SK-N-SH (cell line): ENCODE results near the gene TMEM51. TPM values are rescaled to one million over a fixed set of nuclear protein-coding genes. Genes with fewer than 3 reads are reported as not detected.

Experiments
- CTCF ChIA-PET: fragments of 300-600, 350-600 bp; formaldehyde crosslinking; extraction: SDS; loops from one replicate; lab custom pipeline; 2021; lab: Yijun Ruan, JAX
- POLR2A ChIA-PET: fragments of 350-600 bp; sonication (Branson Sonifier 250); formaldehyde crosslinking; extraction: SDS; loops from one replicate; lab custom pipeline; 2020; ENCODE audit warnings: antibody characterized with exemption, inconsistent platforms; lab: Yijun Ruan, JAX
- DNase-seq: peaks from one replicate; pipeline ENCODE4 v3.0.0; 2012
- H2AFZ ChIP-seq: fragments of 200-600 bp; sonication (generic); 2 replicates; pipeline ENCODE4 v1.8.1; 2016; ENCODE audit warnings: antibody characterized with exemption, mild to moderate bottlenecking, low read depth
- H3F3A ChIP-seq: fragments of 200-600 bp; sonication (generic); replicated peaks from 2 replicates; pipeline ENCODE3; 2016; ENCODE audit warnings: antibody characterized with exemption, mild to moderate bottlenecking; ENCODE audit not compliant: insufficient read depth
- H3K27ac ChIP-seq, 2 experiments: fragments of 200-500 bp in 1 of 2; fragments of 200-600 bp in 1 of 2; sonication (Bioruptor generic) in 1 of 2; sonication (generic), shearing (Covaris generic) in 1 of 2; 2 replicates each; pipeline versions ENCODE4 v1.5.1 to v1.6.1; 2014 to 2016; ENCODE audit warnings: low read depth in 2 of 2, inconsistent platforms in 1 of 2, low read length in 1 of 2, mild to moderate bottlenecking in 1 of 2, mixed read lengths in 1 of 2
- H3K27me3 ChIP-seq: fragments of 200-600 bp; sonication (generic), shearing (Covaris generic); 2 replicates; pipeline ENCODE4 v1.6.1; 2016; ENCODE audit warnings: mixed run types; ENCODE audit not compliant: insufficient read depth
- H3K36me3 ChIP-seq, 2 experiments: fragments of 200-500 bp in 1 of 2; fragments of 200-600 bp in 1 of 2; sonication (Bioruptor generic) in 1 of 2; sonication (generic) in 1 of 2; replicated peaks in 1 of 2; 2 replicates each; pipeline versions ENCODE3 to v1.5.1; 2014 to 2016; ENCODE audit warnings: low read length in 1 of 2, mild to moderate bottlenecking in 1 of 2; ENCODE audit not compliant: insufficient read depth in 2 of 2, control insufficient read depth in 1 of 2
- H3K4me1 ChIP-seq, 2 experiments: fragments of 200-500 bp in 1 of 2; fragments of 200-600 bp in 1 of 2; sonication (Bioruptor generic) in 1 of 2; sonication (generic), shearing (Covaris generic) in 1 of 2; 2 replicates each; pipeline versions ENCODE4 v1.5.1 to v1.6.1; 2014 to 2016; ENCODE audit warnings: low read depth in 1 of 2, low read length in 1 of 2, mixed run types in 1 of 2; ENCODE audit not compliant: insufficient read depth in 2 of 2, control insufficient read depth in 1 of 2
- H3K4me2 ChIP-seq: fragments of 200-600 bp; sonication (generic), shearing (Covaris generic); 2 replicates; pipeline ENCODE4 v1.6.1; 2017; ENCODE audit warnings: mixed run types
- H3K4me3 ChIP-seq, 2 experiments: fragments of 200-500 bp in 1 of 2; fragments of 200-600 bp in 1 of 2; sonication (Bioruptor generic) in 1 of 2; sonication (generic), shearing (Covaris generic) in 1 of 2; 2 replicates each; pipeline versions ENCODE4 v1.5.1 to v1.8.1; 2014 to 2016; ENCODE audit warnings: low read depth in 2 of 2, inconsistent platforms in 1 of 2, low read length in 1 of 2, mild to moderate bottlenecking in 1 of 2, mixed read lengths in 1 of 2, moderate library complexity in 1 of 2
- H3K79me2 ChIP-seq: fragments of 200-600 bp; sonication (generic); 2 replicates; pipeline ENCODE4 v1.8.1; 2017; ENCODE audit warnings: mild to moderate bottlenecking; ENCODE audit not compliant: insufficient read depth
- H3K9ac ChIP-seq: fragments of 200-600 bp; sonication (generic); 2 replicates; pipeline ENCODE4 v1.6.1; 2017; ENCODE audit warnings: mixed run types
- H3K9me2 ChIP-seq: fragments of 200-600 bp; sonication (generic); 2 replicates; pipeline ENCODE4 v1.6.1; 2017; ENCODE audit warnings: mixed run types
- H3K9me3 ChIP-seq: fragments of 200-600 bp; sonication (generic); 2 replicates; pipeline ENCODE4 v1.6.1; 2017; ENCODE audit warnings: mixed run types, mild to moderate bottlenecking, moderate library complexity
- H4K20me1 ChIP-seq: fragments of 200-600 bp; sonication (generic); 2 replicates; pipeline ENCODE4 v1.6.1; 2017; ENCODE audit warnings: mild to moderate bottlenecking, mixed run types; ENCODE audit not compliant: insufficient read depth
- CHD2 ChIP-seq: fragments of 150-350 bp; IDR thresholded peaks from 2 replicates; pipeline ENCODE4 v1.6.1; 2018; ENCODE audit warnings: low read length; ENCODE audit not compliant: partially characterized antibody
- CTCF ChIP-seq: fragments of 200-600 bp; sonication (generic); IDR thresholded peaks from 2 replicates; pipeline ENCODE4 v1.6.1; 2017; ENCODE audit warnings: antibody characterized with exemption, mild to moderate bottlenecking, moderate library complexity
- ELF1 ChIP-seq: IDR thresholded peaks from 2 replicates; pipeline ENCODE4 v1.4.0; 2012
- EZH2phosphoT487 ChIP-seq: fragments of 200-600 bp; sonication (generic); IDR thresholded peaks from 2 replicates; pipeline ENCODE4 v1.6.1; 2017; ENCODE audit warnings: low read depth, mixed run types, mild to moderate bottlenecking, antibody characterized with exemption, moderate library complexity, borderline replicate concordance
- FOXJ3 ChIP-seq: sonication (generic); formaldehyde crosslinking; IDR thresholded peaks from 2 replicates; pipeline ENCODE4 v1.5.1; 2020; ENCODE audit warnings: mild to moderate bottlenecking, missing genetic modification reagents
- GABPA ChIP-seq: IDR thresholded peaks from 2 replicates; pipeline ENCODE4 v1.4.0; 2012; ENCODE audit warnings: low read depth, mild to moderate bottlenecking
- JUND ChIP-seq: IDR thresholded peaks from 2 replicates; pipeline ENCODE4 v1.4.0; 2012
- MEF2A ChIP-seq: IDR thresholded peaks from 2 replicates; pipeline ENCODE4 v1.4.0; 2012; ENCODE audit warnings: low read depth, borderline replicate concordance
- NFIC ChIP-seq: IDR thresholded peaks from 2 replicates; pipeline ENCODE4 v1.4.0; 2012; ENCODE audit warnings: borderline replicate concordance
- POLR2AphosphoS5 ChIP-seq: IDR thresholded peaks from 2 replicates; pipeline ENCODE4 v1.6.1; 2012; ENCODE audit warnings: low read depth, low read length
- RAD21 ChIP-seq: IDR thresholded peaks from 2 replicates; pipeline ENCODE4 v1.6.1; 2012; ENCODE audit warnings: mild to moderate bottlenecking, low read length
- RCOR1 ChIP-seq: fragments of 150-350 bp; IDR thresholded peaks from 2 replicates; pipeline ENCODE4 v1.6.1; 2017; ENCODE audit warnings: antibody characterized with exemption, low read length
- REST ChIP-seq: IDR thresholded peaks from 2 replicates; pipeline ENCODE4 v1.6.1; 2012; ENCODE audit warnings: mild to moderate bottlenecking, low read depth, low read length, moderate library complexity
- SIN3A ChIP-seq: IDR thresholded peaks from 2 replicates; pipeline ENCODE4 v1.6.1; 2012; ENCODE audit warnings: low read depth, mild to moderate bottlenecking, low read length, moderate library complexity, borderline replicate concordance
- SMC3 ChIP-seq: IDR thresholded peaks from 2 replicates; pipeline ENCODE4 v1.6.1; 2012; ENCODE audit warnings: low read depth, low read length, improper control_type of control experiment
- TCF12 ChIP-seq: IDR thresholded peaks from 2 replicates; pipeline ENCODE4 v1.4.0; 2012
- TEAD4 ChIP-seq: IDR thresholded peaks from 2 replicates; pipeline ENCODE4 v1.4.0; 2012; ENCODE audit warnings: mild to moderate bottlenecking, borderline replicate concordance; ENCODE audit not compliant: insufficient read depth
- USF1 ChIP-seq: IDR thresholded peaks from 2 replicates; pipeline ENCODE4 v1.4.0; 2012; ENCODE audit warnings: low read depth, borderline replicate concordance
- YY1 ChIP-seq: IDR thresholded peaks from 2 replicates; pipeline ENCODE4 v1.4.0; 2012; ENCODE audit warnings: low read depth, mild to moderate bottlenecking
- WGBS: methylation state at CpG from one replicate; pipeline ENCODE4 v1.1.6; 2017; ENCODE audit warnings: low lambda C conversion rate; 5-methylcytosine and 5-hydroxymethylcytosine counted together
- polyA plus RNA-seq, 3 experiments: library from polyadenylated mRNA; depleted of rRNA; stranded (reverse); fragments of >200 nt; gene quantifications; 2 replicates each; pipeline ENCODE4 v1.2.3, GENCODE V29; 2012
- TF ChIP-seq, protein P1 (sequence below): IDR thresholded peaks from 2 replicates; pipeline ENCODE4 v1.4.0; 2012; ENCODE audit warnings: low read depth, borderline replicate concordance

The TMEM51 gene
- polyA plus RNA-seq, 1 of the 3 experiments (the other 2 are of a cell fraction), result 25.6 TPM

DNA sequence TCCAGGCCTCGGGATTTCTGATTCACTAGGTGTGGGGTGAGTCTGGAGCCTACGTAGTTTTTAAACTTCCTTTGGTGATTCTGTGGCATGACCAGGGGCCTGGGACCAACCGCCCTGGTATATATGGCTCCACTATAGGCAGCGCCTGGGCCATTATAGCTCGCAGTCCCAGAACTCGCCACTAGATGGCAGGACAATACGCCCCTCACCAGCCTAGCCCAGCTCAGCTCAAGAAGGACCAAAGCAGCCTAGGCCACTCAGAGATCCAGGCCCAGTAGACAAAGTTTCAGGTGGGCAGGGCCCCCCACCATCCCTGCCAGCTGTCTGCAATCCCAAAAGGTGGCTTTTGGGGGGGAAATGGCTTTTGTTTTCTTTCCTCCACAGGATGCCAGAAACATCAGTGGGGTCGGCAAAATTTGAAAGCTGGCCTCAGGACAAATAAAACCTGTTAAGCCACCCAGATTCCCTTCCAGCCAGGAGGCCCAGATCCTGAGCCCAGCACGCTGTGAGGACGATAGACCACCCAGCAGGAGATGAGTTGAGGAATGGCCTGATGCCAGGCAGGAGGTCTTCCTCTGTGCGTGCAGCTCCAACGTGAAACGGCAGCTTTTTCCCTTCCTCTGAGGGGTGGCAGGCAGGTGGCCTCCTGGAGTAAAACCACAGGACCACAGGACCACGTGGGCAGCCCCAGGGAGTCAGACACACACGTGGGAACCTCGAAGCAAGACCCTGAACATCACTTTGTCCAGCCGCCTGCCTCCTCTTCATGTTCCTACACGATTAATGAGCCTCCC, 24.8 kb upstream of the TMEM51 start (continued):
- TF ChIP-seq, protein P1, sequence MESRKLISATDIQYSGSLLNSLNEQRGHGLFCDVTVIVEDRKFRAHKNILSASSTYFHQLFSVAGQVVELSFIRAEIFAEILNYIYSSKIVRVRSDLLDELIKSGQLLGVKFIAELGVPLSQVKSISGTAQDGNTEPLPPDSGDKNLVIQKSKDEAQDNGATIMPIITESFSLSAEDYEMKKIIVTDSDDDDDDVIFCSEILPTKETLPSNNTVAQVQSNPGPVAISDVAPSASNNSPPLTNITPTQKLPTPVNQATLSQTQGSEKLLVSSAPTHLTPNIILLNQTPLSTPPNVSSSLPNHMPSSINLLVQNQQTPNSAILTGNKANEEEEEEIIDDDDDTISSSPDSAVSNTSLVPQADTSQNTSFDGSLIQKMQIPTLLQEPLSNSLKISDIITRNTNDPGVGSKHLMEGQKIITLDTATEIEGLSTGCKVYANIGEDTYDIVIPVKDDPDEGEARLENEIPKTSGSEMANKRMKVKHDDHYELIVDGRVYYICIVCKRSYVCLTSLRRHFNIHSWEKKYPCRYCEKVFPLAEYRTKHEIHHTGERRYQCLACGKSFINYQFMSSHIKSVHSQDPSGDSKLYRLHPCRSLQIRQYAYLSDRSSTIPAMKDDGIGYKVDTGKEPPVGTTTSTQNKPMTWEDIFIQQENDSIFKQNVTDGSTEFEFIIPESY, result no peak
- no peak for TF ChIP-seq EZH2phosphoT487
- TF ChIP-seq NFIC, result no peak
- no peak for TF ChIP-seq RCOR1
- peak; percentile 90 for TF ChIP-seq CTCF
- no peak for TF ChIP-seq ELF1
- no peak for TF ChIP-seq FOXJ3 (CRISPR knock-in tag)
- TF ChIP-seq POLR2AphosphoS5, result no peak

- Histone ChIP-seq H3K9me2 (no peaks in the 10 kb centered on the region), H3K4me1 (peaks cover 0 to 7% of the 10 kb centered on the region in 2 experiments; a peak in 1 of 4 replicates), H3K4me2 (no peak overlapping the region), H3K79me2 (no peaks in the 10 kb centered on the region), H2AFZ (no peak overlapping the region), H3K27ac (no peak overlapping the region), H3K27me3 (no peaks in the 10 kb centered on the region), H3F3A (no peaks in the 10 kb centered on the region), H4K20me1 (no peaks in the 10 kb centered on the region), H3K4me3 (no peak overlapping the region; a peak in 1 of 4 replicates), H3K9me3 (no peaks in the 10 kb centered on the region), H3K9ac (no peak overlapping the region), H3K36me3 (no peaks in the 10 kb centered on the region)
- ChIA-PET POLR2A (interaction anchor here (1.1 kb wide), 1 partner anchor 21 kb away, joined by 3 read pairs; no protein-coding TSS in a partner anchor), CTCF (interaction anchor here (1.4 to 11.1 kb wide), 9 partner anchors 9 to 175 kb away, joined by 3 to 119 read pairs (median 11); partner anchors contain the start of gene TMEM51)
- DNase-seq, result no peak
- WGBS, result 55% methylated on average over 4 of the region's 4 CpGs
- no peak for TF ChIP-seq TCF12
- TF ChIP-seq FOXJ3 (CRISPR knock-in tag), result no peak
- no peak for TF ChIP-seq REST
- no peak for TF ChIP-seq TEAD4
- TF ChIP-seq SIN3A, result no peak
- no peak for TF ChIP-seq USF1
- no peak for TF ChIP-seq CTCF
- TF ChIP-seq RAD21, result no peak
- TF ChIP-seq EZH2phosphoT487, result no peak
- no peak for TF ChIP-seq SMC3
- no peak for TF ChIP-seq GABPA
- TF ChIP-seq JUND, result no peak
- TF ChIP-seq YY1, result no peak
- no peak for TF ChIP-seq CHD2
- no peak for TF ChIP-seq NFIC
- TF ChIP-seq MEF2A, result no peak
These were observed 23.6 kb upstream of the TMEM51 start for GRCh38 chr1:15129944-15130343.
